Neutrophil (primary cell): ENCODE measurements around the gene AP3B1.
"Not testable (repeated sequence)": the region's sequence is repeated elsewhere in the genome, so short reads cannot be mapped to it uniquely, and the experiment has no call there.

Experiments
- H3K27ac ChIP-seq: fragments of 200-600 bp; sonication (generic); 2 replicates; pipeline ENCODE4 v1.5.1; 2016; ENCODE audit warnings: mild to moderate bottlenecking, moderate library complexity
- H3K27me3 ChIP-seq: fragments of 200-600 bp; sonication (generic); 2 replicates; pipeline ENCODE4 v1.6.0; 2016; ENCODE audit warnings: mild to moderate bottlenecking
- H3K36me3 ChIP-seq: fragments of 200-600 bp; sonication (generic); 2 replicates; pipeline ENCODE4 v1.5.1; 2017
- H3K4me1 ChIP-seq, 2 experiments: fragments of 200-600 bp in 1 of 2; sonication (generic) in 1 of 2; 1 replicate in 1 of 2; 2 replicates in 1 of 2; pipeline versions ENCODE4 v1.5.1 to v1.6.1; 2013 to 2016; ENCODE audit warnings: low read depth in 1 of 2, low read length in 1 of 2, mild to moderate bottlenecking in 1 of 2, moderate library complexity in 1 of 2; ENCODE audit not compliant: control insufficient read depth in 1 of 2, insufficient read depth in 1 of 2
- H3K4me3 ChIP-seq, 2 experiments: fragments of 200-600 bp in 1 of 2; sonication (generic) in 1 of 2; 1 replicate in 1 of 2; 2 replicates in 1 of 2; pipeline ENCODE4 v1.5.1; 2013 to 2016; ENCODE audit warnings: low read depth in 1 of 2, low read length in 1 of 2, mild to moderate bottlenecking in 1 of 2, moderate library complexity in 1 of 2
- H3K9me3 ChIP-seq: fragments of 200-600 bp; sonication (generic); 2 replicates; pipeline ENCODE4 v1.5.1; 2016
- CTCF ChIP-seq: fragments of 200-600 bp; sonication (generic); IDR thresholded peaks from 2 replicates; pipeline ENCODE4 v1.5.1; 2016; ENCODE audit warnings: antibody characterized with exemption

Gene AP3B1

GRCh38 chr5:78090002-78090401, 204.5 kb downstream of the AP3B1 start:
- peaks cover 31% of the 10 kb centered on the region for H3K36me3 ChIP-seq
- no peaks in the 10 kb centered on the region for H3K9me3 ChIP-seq
- H3K27ac ChIP-seq: no peak overlapping the region
- H3K4me3 ChIP-seq: no peak overlapping the region
- no peaks in the 10 kb centered on the region for H3K27me3 ChIP-seq
- no peaks in the 10 kb centered on the region for H3K4me1 ChIP-seq
- no peak for TF ChIP-seq CTCF

- Histone ChIP-seq H3K27ac (no peak overlapping the region), H3K9me3 (no peaks in the 10 kb centered on the region), H3K4me1 (no peaks in the 10 kb centered on the region), H3K36me3 (no peaks in the 10 kb centered on the region), H3K4me3 (no peak overlapping the region), H3K27me3 (no peaks in the 10 kb centered on the region)
- TF ChIP-seq CTCF: no peak
Observed at GRCh38 chr5:78078858-78079257, 215.6 kb downstream of the AP3B1 start.

DNA sequence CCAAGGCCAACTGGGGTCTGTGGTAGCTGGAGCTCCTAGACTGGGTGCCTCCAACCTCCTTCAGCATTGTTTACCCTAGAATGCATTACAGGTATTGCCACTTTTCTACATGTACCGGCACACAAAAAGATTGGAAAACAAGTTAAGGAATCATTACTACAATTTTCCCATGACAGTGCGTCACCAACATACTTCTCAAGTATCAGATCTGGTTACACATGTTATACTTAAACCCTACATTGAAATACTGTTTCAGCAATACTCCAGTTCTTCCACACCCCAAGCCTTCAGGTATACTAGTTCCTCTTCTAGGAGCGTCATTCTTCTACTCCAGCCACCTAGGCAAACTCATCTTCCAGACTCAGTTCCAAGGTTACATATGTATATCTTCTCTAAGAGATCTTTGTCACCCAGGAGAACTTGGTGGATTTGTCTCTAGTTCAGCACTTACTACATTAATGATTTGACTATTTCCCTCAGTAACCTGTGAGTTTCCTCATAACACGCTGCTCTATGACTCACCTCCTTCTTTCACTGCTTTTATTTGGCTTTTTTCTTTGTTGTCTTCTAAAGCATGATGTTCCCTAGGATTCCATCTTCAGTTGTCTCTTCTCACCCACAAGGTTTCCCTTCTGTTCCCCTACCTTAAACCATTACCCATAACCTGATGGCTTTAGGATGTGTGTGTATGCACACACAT, 217.0 kb downstream of the AP3B1 start:
- Histone ChIP-seq H3K27ac (no peak overlapping the region), H3K36me3 (no peaks in the 10 kb centered on the region), H3K9me3 (no peaks in the 10 kb centered on the region), H3K4me3 (no peak overlapping the region), H3K4me1 (no peaks in the 10 kb centered on the region), H3K27me3 (no peaks in the 10 kb centered on the region)
- no peak for TF ChIP-seq CTCF

DNA sequence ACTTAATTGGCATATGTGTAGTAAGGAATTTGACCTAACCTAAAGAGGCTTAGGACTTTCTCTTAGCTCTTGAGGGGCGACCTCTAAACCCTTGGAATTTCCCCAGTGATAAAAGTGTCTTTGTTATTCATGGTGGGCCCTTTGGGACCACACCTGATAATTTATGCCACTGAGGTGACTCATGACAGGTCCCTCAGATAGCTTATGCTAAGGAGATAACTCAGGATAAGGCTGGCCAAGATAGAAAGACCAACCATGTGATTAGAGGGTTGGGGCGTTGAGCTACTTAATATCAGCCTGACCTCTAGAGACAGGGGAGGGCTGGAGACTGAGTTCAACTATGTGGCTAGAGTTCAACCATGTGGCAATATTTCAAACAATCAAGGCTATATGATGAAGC, 218.1 kb downstream of the AP3B1 start:
- H3K27ac ChIP-seq: no peak overlapping the region
- H3K27me3 ChIP-seq: no peaks in the 10 kb centered on the region
- H3K36me3 ChIP-seq: no peaks in the 10 kb centered on the region
- H3K4me3 ChIP-seq: no peak overlapping the region
- H3K9me3 ChIP-seq: no peaks in the 10 kb centered on the region
- no peaks in the 10 kb centered on the region for H3K4me1 ChIP-seq
- TF ChIP-seq CTCF: no peak

- no peak for TF ChIP-seq CTCF
- no peak overlapping the region for H3K4me3 ChIP-seq
- no peaks in the 10 kb centered on the region for H3K27me3 ChIP-seq
- H3K36me3 ChIP-seq: no peaks in the 10 kb centered on the region
- H3K9me3 ChIP-seq: no peaks in the 10 kb centered on the region
- H3K27ac ChIP-seq: no peak overlapping the region
- no peaks in the 10 kb centered on the region for H3K4me1 ChIP-seq
Observed at GRCh38 chr5:78075301-78075700, 219.2 kb downstream of the AP3B1 start.

- H3K9me3 ChIP-seq, H3K4me1 ChIP-seq, H3K27ac ChIP-seq, H3K4me3 ChIP-seq, H3K36me3 ChIP-seq, H3K27me3 ChIP-seq: not testable (repeated sequence)
Observed at GRCh38 chr5:78070691-78071090, 223.8 kb downstream of the AP3B1 start.

GRCh38 chr5:78067581-78067980, 226.9 kb downstream of the AP3B1 start:
- not testable (repeated sequence) for H3K36me3 ChIP-seq, H3K27ac ChIP-seq, H3K4me1 ChIP-seq, H3K4me3 ChIP-seq, H3K9me3 ChIP-seq, H3K27me3 ChIP-seq

GRCh38 chr5:78066722-78067121, 227.8 kb downstream of the AP3B1 start:
- not testable (repeated sequence) for H3K27me3 ChIP-seq, H3K4me3 ChIP-seq, H3K9me3 ChIP-seq, H3K4me1 ChIP-seq, H3K27ac ChIP-seq, H3K36me3 ChIP-seq
